ENCODE measurements around the gene ACACB. TPM values are rescaled to one million over a fixed set of nuclear protein-coding genes. Genes with fewer than 3 reads are reported as not detected.
A peak's percentile ranks its signal among the peaks of the same experiment; 100 is the strongest.

The ACACB gene
- polyA plus RNA-seq, 2 of the 4 experiments (the other 2 are of a cell fraction) = 6.8 to 7.6 TPM

DNA sequence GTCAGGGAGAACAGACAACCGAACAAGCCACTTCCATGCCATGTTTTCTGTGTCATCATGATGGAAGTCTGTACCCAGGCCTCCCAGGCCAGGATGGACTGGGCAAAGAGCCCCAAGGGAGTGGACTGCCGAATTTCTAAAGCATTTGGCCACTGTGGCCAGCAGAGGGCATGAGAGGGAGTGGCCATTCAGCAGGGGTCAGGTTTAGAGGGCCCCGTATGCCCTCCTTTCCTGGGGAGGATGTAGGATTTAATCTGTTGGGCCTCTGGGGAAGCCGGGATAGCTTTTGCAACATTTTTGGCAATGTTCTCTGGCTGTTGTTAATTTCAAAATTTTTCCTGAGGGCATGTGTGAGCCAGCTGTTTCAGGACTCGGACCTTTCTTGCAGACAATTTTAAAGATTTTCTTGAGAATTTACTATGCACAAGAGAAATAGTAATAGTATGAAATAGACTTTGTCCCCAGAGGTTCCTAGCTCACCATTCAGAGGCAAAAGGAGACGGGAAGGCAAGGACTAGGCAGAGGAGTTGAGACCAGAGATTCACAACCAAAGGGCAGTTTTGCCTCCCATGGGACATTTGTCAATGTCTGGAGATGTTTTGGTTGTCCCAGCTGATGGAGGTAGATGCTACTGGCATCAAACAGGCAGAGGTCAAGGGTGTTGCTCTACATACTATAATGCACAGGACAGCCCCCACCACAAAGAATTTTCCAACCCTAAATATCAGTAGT is 18.0 kb downstream of the ACACB start:
- H3K4me3 ChIP-seq = no peak overlapping the region
- H3K27ac ChIP-seq = no peak overlapping the region
- DNase-seq (ENCODE audit: low read depth in 1 of 2, low spot score in 1 of 2) (peak; percentile 42 to 62), FAIRE-seq (no peak), ATAC-seq (peak in 1 of 2 experiments; percentile 85; a peak in 3 of 6 replicates)
- H3K4me1 ChIP-seq = no peaks in the 10 kb centered on the region
- peaks cover 5% of the 10 kb centered on the region; the same call in 1 of the 3 replicates for H3K9me3 ChIP-seq
- ChIA-PET CTCF (interaction anchor here (0.6 to 3.0 kb wide), 16 partner anchors 9 to 264 kb away, joined by 3 to 18 read pairs (median 4); partner anchors contain the start of gene ACACB), POLR2A (no interaction called here)
- H3K4me2 ChIP-seq = no peak overlapping the region
- WGBS (ENCODE audit: missing lambda C conversion rate) = 54% methylated on average over 6 of the region's 6 CpGs
- peak; percentile 63 for TF ChIP-seq SMC3 (IDR thresholded peaks at IDR 0.05)
- TF ChIP-seq, protein P1, sequence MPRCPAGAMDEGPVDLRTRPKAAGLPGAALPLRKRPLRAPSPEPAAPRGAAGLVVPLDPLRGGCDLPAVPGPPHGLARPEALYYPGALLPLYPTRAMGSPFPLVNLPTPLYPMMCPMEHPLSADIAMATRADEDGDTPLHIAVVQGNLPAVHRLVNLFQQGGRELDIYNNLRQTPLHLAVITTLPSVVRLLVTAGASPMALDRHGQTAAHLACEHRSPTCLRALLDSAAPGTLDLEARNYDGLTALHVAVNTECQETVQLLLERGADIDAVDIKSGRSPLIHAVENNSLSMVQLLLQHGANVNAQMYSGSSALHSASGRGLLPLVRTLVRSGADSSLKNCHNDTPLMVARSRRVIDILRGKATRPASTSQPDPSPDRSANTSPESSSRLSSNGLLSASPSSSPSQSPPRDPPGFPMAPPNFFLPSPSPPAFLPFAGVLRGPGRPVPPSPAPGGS (IDR thresholded peaks at IDR 0.05) = no peak
- TF ChIP-seq, protein P2, sequence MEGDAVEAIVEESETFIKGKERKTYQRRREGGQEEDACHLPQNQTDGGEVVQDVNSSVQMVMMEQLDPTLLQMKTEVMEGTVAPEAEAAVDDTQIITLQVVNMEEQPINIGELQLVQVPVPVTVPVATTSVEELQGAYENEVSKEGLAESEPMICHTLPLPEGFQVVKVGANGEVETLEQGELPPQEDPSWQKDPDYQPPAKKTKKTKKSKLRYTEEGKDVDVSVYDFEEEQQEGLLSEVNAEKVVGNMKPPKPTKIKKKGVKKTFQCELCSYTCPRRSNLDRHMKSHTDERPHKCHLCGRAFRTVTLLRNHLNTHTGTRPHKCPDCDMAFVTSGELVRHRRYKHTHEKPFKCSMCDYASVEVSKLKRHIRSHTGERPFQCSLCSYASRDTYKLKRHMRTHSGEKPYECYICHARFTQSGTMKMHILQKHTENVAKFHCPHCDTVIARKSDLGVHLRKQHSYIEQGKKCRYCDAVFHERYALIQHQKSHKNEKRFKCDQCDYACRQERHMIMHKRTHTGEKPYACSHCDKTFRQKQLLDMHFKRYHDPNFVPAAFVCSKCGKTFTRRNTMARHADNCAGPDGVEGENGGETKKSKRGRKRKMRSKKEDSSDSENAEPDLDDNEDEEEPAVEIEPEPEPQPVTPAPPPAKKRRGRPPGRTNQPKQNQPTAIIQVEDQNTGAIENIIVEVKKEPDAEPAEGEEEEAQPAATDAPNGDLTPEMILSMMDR (IDR thresholded peaks at IDR 0.05) = peak; percentile 58
- TF ChIP-seq ZNF302 (CRISPR knock-in tag; IDR thresholded peaks at IDR 0.05) = no peak
- no peak for TF ChIP-seq EP300 (IDR thresholded peaks at IDR 0.05)
- TF ChIP-seq HDAC2 (IDR thresholded peaks at IDR 0.05) = no peak
- no peak for TF ChIP-seq NR3C1 (IDR thresholded peaks at IDR 0.05)
- no peak for TF ChIP-seq CBX8 (IDR thresholded peaks at IDR 0.05)
- no peak for TF ChIP-seq NPAS2 (CRISPR knock-in tag; IDR thresholded peaks at IDR 0.05; ENCODE audit: borderline replicate concordance)
- no peak for TF ChIP-seq TFCP2L1 (CRISPR knock-in tag; IDR thresholded peaks at IDR 0.05)
- no peak for TF ChIP-seq BHLHE40 (IDR thresholded peaks at IDR 0.05; ENCODE audit: low read depth, low read length)
- TF ChIP-seq MYC (IDR thresholded peaks at IDR 0.05; ENCODE audit: borderline replicate concordance, low read length) = no peak
- peak; percentile 50 to 59; a peak in 4 of 5 replicates for TF ChIP-seq RAD21 (conservative IDR thresholded peaks at IDR 0.05 in 1 of 2, IDR thresholded peaks at IDR 0.05 in 1 of 2)
- TF ChIP-seq ZSCAN20 (CRISPR knock-in tag; IDR thresholded peaks at IDR 0.05) = no peak

DNA sequence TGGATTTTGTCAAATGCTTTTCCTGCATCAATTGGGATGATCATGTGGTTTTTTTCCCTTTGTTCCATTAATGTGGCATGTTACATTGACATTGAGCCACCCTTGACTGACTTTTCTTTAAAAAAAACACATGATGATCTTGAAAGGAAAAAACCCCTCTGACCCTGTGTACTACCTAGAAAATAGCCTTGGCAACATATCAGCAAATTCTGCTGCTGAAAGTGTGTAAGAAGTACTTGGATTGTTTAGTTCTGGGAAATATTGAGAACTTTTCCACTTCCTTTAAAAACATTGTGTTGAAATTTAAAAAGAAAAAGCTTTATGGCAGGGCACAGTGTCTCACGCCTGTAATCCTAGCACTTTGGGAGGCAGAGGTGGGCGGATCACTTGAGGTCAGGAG is 20.7 kb downstream of the ACACB start:
- Histone ChIP-seq H3K4me2 (no peak overlapping the region), H3K27ac (no peak overlapping the region), H3K4me3 (no peak overlapping the region), H3K9me3 (peaks cover 5% of the 10 kb centered on the region; the same call in 1 of the 3 replicates), H3K4me1 (no peaks in the 10 kb centered on the region)
- 84% methylated on average over 2 of the region's 2 CpGs for WGBS (ENCODE audit: missing lambda C conversion rate)
- TF ChIP-seq HEYL (CRISPR knock-in tag; IDR thresholded peaks at IDR 0.05) = no peak
- no peak for TF ChIP-seq RAD21 (conservative IDR thresholded peaks at IDR 0.05 in 1 of 2, IDR thresholded peaks at IDR 0.05 in 1 of 2)
- TF ChIP-seq GATA3 (IDR thresholded peaks at IDR 0.05; ENCODE audit: borderline replicate concordance) = no peak
- no peak for TF ChIP-seq EHMT2 (IDR thresholded peaks at IDR 0.05; ENCODE audit: low read depth)
- CTCF ChIA-PET = interaction anchor here (0.8 to 1.4 kb wide), 2 partner anchors 18 to 39 kb away, joined by 3 read pairs; no protein-coding TSS in a partner anchor
- DNase-seq (ENCODE audit: low read depth in 1 of 2, low spot score in 1 of 2) (no peak), ATAC-seq (no peak), FAIRE-seq (no peak)
- POLR2A ChIA-PET = interaction anchor here (0.9 kb wide), 1 partner anchor 17 kb away, joined by 4 read pairs; no protein-coding TSS in a partner anchor

DNA sequence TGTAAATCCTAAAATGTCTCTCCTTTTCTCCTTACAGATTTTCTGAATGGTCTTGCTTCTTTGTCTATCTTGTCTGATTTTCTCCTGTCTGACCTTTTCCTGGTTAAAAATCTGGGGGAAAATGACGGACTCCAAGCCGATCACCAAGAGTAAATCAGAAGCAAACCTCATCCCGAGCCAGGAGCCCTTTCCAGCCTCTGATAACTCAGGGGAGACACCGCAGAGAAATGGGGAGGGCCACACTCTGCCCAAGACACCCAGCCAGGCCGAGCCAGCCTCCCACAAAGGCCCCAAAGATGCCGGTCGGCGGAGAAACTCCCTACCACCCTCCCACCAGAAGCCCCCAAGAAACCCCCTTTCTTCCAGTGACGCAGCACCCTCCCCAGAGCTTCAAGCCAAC is 23.0 kb downstream of the ACACB start:
- TF ChIP-seq TFCP2L1 (CRISPR knock-in tag; IDR thresholded peaks at IDR 0.05) (no peak), RARB (CRISPR knock-in tag; IDR thresholded peaks at IDR 0.05) (no peak), HOXA7 (CRISPR knock-in tag; IDR thresholded peaks at IDR 0.05) (no peak), CHD4 (IDR thresholded peaks at IDR 0.05; ENCODE audit: borderline replicate concordance) (no peak), CEBPB (IDR thresholded peaks at IDR 0.05) (no peak), POLR2AphosphoS2 (conservative IDR thresholded peaks at IDR 0.05; ENCODE audit: low read length) (no peak), MYC (IDR thresholded peaks at IDR 0.05; ENCODE audit: borderline replicate concordance, low read length) (no peak), ZC3H11A (IDR thresholded peaks at IDR 0.05) (no peak), CHD2 (IDR thresholded peaks at IDR 0.05; ENCODE audit: low read length, partially characterized antibody) (no peak), MAZ (IDR thresholded peaks at IDR 0.05; ENCODE audit: borderline replicate concordance, low read depth, low read length) (no peak), RAD21 (conservative IDR thresholded peaks at IDR 0.05 in 1 of 2, IDR thresholded peaks at IDR 0.05 in 1 of 2) (no peak), CBX2 (IDR thresholded peaks at IDR 0.05; ENCODE audit: borderline replicate concordance, low read depth) (no peak), HOXB13 (CRISPR knock-in tag; IDR thresholded peaks at IDR 0.05; ENCODE audit: low read depth) (no peak), JUNB (IDR thresholded peaks at IDR 0.05) (no peak), RFX5 (IDR thresholded peaks at IDR 0.05) (no peak)
- TF ChIP-seq, protein P3, sequence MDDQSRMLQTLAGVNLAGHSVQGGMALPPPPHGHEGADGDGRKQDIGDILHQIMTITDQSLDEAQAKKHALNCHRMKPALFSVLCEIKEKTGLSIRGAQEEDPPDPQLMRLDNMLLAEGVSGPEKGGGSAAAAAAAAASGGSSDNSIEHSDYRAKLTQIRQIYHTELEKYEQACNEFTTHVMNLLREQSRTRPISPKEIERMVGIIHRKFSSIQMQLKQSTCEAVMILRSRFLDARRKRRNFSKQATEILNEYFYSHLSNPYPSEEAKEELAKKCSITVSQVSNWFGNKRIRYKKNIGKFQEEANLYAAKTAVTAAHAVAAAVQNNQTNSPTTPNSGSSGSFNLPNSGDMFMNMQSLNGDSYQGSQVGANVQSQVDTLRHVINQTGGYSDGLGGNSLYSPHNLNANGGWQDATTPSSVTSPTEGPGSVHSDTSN (IDR thresholded peaks at IDR 0.05) = no peak
- Histone ChIP-seq H3K27ac (no peak overlapping the region), H3K4me3 (no peak overlapping the region), H3K4me1 (no peaks in the 10 kb centered on the region), H3K9me3 (peaks cover 5% of the 10 kb centered on the region; the same call in 1 of the 3 replicates), H3K4me2 (no peak overlapping the region)
- FAIRE-seq (no peak), ATAC-seq (no peak), DNase-seq (ENCODE audit: low read depth in 1 of 2, low spot score in 1 of 2) (no peak)
- WGBS (ENCODE audit: missing lambda C conversion rate) = 86% methylated on average over 9 of the region's 9 CpGs
- POLR2A ChIA-PET = no interaction called here
- CTCF ChIA-PET = interaction anchor here (1.0 to 1.2 kb wide), 3 partner anchors 12 to 288 kb away, joined by 3 read pairs; no protein-coding TSS in a partner anchor
